GM19351 (cell line): ENCODE data around the gene NRXN3.

Experiments used
- ATAC-seq: cut with Tn5 transposase; IDR thresholded peaks from one replicate; pipeline ENCODE4 v1.9.1; 2021; ENCODE audit warnings: mild to moderate bottlenecking, moderate library complexity; ENCODE audit not compliant: unreplicated experiment

Gene NRXN3

GRCh38 chr14:78618368-78618767 is 448.2 kb downstream of the NRXN3 start:
- no peak for ATAC-seq

GRCh38 chr14:78627114-78627513 is 456.9 kb downstream of the NRXN3 start:
- ATAC-seq, result no peak

GRCh38 chr14:78631551-78631950 is 461.4 kb downstream of the NRXN3 start:
- ATAC-seq, result no peak

GRCh38 chr14:78633752-78634151 is 463.6 kb downstream of the NRXN3 start:
- ATAC-seq, result no peak

GRCh38 chr14:78637489-78637888 is 467.3 kb downstream of the NRXN3 start:
- no peak for ATAC-seq

GRCh38 chr14:78637908-78638475 is 467.8 kb downstream of the NRXN3 start:
- no peak for ATAC-seq

GRCh38 chr14:78638926-78639325 is 468.8 kb downstream of the NRXN3 start:
- ATAC-seq, result no peak

GRCh38 chr14:78644824-78645559 is 474.8 kb downstream of the NRXN3 start:
- ATAC-seq, result no peak

GRCh38 chr14:78652727-78653126 is 482.6 kb downstream of the NRXN3 start:
- ATAC-seq, result no peak

- no peak for ATAC-seq
Observed at GRCh38 chr14:78653173-78653572, 483.0 kb downstream of the NRXN3 start.

GRCh38 chr14:78657451-78657850 is 487.3 kb downstream of the NRXN3 start:
- no peak for ATAC-seq

GRCh38 chr14:78664841-78665240 is 494.7 kb downstream of the NRXN3 start:
- no peak for ATAC-seq

- no peak for ATAC-seq
Observed at GRCh38 chr14:78666336-78667056, 496.3 kb downstream of the NRXN3 start.

- no peak for ATAC-seq
Observed at GRCh38 chr14:78667141-78667540, 497.0 kb downstream of the NRXN3 start.

- ATAC-seq, result no peak
Observed at GRCh38 chr14:78673845-78674244, 503.7 kb downstream of the NRXN3 start.

- no peak for ATAC-seq
Observed at GRCh38 chr14:78674820-78675219, 504.6 kb downstream of the NRXN3 start.

GRCh38 chr14:78683206-78683605 is 513.0 kb downstream of the NRXN3 start:
- ATAC-seq, result no peak

GRCh38 chr14:78683981-78684380 is 513.8 kb downstream of the NRXN3 start:
- no peak for ATAC-seq

- ATAC-seq, result no peak
Observed at GRCh38 chr14:78688503-78688902, 518.3 kb downstream of the NRXN3 start.

GRCh38 chr14:78690836-78691235 is 520.7 kb downstream of the NRXN3 start:
- ATAC-seq, result no peak

- ATAC-seq, result peak; percentile 58
Observed at GRCh38 chr14:78697341-78697740, 527.2 kb downstream of the NRXN3 start.

- ATAC-seq, result no peak
Observed at GRCh38 chr14:78698991-78699390, 528.8 kb downstream of the NRXN3 start.
